Ishikawa (cell line): ENCODE results near the gene PIEZO2.

ENCODE experiments used
- CEBPB ChIP-seq: IDR thresholded peaks from 2 replicates; pipeline ENCODE4 v1.6.1; 2012
- CREB1 ChIP-seq: IDR thresholded peaks from 2 replicates; pipeline ENCODE4 v1.6.1; 2012; ENCODE audit warnings: low read depth
- EGR1 ChIP-seq: IDR thresholded peaks from 2 replicates; pipeline ENCODE4 v1.6.1; 2012
- EP300 ChIP-seq: IDR thresholded peaks from 2 replicates; pipeline ENCODE4 v1.6.1; 2012; ENCODE audit warnings: borderline replicate concordance
- FOXM1 ChIP-seq: IDR thresholded peaks from 2 replicates; pipeline ENCODE4 v1.6.1; 2012; ENCODE audit warnings: low read depth, borderline replicate concordance
- NFIC ChIP-seq: IDR thresholded peaks from 2 replicates; pipeline ENCODE4 v1.6.1; 2012
- RAD21 ChIP-seq: IDR thresholded peaks from 2 replicates; pipeline ENCODE4 v1.6.1; 2012; ENCODE audit warnings: low read depth
- TAF1 ChIP-seq: IDR thresholded peaks from 2 replicates; pipeline ENCODE4 v1.6.1; 2012; ENCODE audit warnings: low read depth, mild to moderate bottlenecking
- TCF12 ChIP-seq: IDR thresholded peaks from 2 replicates; pipeline ENCODE4 v1.6.1; 2012; ENCODE audit warnings: low read depth
- TEAD4 ChIP-seq: IDR thresholded peaks from 2 replicates; pipeline ENCODE4 v1.6.1; 2012
- YY1 ChIP-seq: IDR thresholded peaks from 2 replicates; pipeline ENCODE4 v1.6.1; 2012; ENCODE audit warnings: low read depth
- ZBTB7A ChIP-seq: IDR thresholded peaks from 2 replicates; pipeline ENCODE4 v1.6.1; 2012; ENCODE audit warnings: low read depth
- TF ChIP-seq, protein P1 (sequence below): IDR thresholded peaks from 2 replicates; pipeline ENCODE4 v1.6.1; 2012; ENCODE audit warnings: low read depth, mild to moderate bottlenecking
- TF ChIP-seq, protein P2 (sequence below): IDR thresholded peaks from 2 replicates; pipeline ENCODE4 v1.6.1; 2012
- TF ChIP-seq, protein P3 (sequence below): IDR thresholded peaks from 2 replicates; pipeline ENCODE4 v1.6.1; 2012

PIEZO2 gene

DNA sequence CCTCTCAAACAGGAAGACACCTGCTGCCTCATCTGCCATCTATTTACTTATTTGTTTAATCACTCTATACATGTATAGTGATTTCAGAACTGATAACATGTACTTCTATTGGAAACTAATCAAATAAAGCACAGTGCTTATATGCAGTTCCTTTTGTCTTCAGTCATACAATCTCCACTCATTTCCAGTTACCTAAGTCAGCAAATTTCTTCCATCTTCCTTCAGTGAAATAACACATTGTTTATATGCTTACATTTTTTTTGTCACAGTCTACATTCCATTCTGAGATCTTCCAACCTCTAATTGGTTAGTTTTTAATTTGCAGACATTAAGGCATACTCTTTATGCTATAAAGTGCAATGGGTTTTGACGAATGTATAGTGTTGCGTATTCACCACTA, 323.0 kb downstream of the PIEZO2 start:
- TF ChIP-seq CEBPB (no peak), NFIC (no peak), TEAD4 (no peak), CREB1 (no peak), YY1 (no peak), EP300 (no peak), ZBTB7A (no peak), TAF1 (no peak), FOXM1 (no peak)
- TF ChIP-seq, protein P1, sequence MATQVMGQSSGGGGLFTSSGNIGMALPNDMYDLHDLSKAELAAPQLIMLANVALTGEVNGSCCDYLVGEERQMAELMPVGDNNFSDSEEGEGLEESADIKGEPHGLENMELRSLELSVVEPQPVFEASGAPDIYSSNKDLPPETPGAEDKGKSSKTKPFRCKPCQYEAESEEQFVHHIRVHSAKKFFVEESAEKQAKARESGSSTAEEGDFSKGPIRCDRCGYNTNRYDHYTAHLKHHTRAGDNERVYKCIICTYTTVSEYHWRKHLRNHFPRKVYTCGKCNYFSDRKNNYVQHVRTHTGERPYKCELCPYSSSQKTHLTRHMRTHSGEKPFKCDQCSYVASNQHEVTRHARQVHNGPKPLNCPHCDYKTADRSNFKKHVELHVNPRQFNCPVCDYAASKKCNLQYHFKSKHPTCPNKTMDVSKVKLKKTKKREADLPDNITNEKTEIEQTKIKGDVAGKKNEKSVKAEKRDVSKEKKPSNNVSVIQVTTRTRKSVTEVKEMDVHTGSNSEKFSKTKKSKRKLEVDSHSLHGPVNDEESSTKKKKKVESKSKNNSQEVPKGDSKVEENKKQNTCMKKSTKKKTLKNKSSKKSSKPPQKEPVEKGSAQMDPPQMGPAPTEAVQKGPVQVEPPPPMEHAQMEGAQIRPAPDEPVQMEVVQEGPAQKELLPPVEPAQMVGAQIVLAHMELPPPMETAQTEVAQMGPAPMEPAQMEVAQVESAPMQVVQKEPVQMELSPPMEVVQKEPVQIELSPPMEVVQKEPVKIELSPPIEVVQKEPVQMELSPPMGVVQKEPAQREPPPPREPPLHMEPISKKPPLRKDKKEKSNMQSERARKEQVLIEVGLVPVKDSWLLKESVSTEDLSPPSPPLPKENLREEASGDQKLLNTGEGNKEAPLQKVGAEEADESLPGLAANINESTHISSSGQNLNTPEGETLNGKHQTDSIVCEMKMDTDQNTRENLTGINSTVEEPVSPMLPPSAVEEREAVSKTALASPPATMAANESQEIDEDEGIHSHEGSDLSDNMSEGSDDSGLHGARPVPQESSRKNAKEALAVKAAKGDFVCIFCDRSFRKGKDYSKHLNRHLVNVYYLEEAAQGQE = no peak
- TF ChIP-seq, protein P2, sequence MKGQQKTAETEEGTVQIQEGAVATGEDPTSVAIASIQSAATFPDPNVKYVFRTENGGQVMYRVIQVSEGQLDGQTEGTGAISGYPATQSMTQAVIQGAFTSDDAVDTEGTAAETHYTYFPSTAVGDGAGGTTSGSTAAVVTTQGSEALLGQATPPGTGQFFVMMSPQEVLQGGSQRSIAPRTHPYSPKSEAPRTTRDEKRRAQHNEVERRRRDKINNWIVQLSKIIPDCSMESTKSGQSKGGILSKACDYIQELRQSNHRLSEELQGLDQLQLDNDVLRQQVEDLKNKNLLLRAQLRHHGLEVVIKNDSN = no peak
- TF ChIP-seq, protein P3, sequence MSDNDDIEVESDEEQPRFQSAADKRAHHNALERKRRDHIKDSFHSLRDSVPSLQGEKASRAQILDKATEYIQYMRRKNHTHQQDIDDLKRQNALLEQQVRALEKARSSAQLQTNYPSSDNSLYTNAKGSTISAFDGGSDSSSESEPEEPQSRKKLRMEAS = no peak

DNA sequence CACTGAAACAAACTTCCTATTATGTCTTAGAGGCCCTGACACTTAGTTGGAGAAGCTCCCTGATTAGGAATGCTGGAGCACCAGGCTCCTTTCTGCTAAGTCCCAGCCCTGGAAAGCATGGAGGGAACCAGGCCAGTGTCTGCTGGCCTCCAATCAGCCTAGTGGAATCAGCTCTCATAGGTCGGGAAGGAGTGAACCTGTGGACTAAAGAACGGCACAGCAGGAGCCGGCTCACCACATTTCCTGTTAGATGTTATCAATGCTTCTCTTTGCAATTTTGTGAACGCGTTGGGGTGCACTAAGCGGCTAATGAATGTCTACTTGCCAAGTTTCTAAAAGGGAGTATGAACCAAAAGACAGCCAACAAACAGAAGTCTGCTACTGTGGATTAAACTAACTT, 326.9 kb downstream of the PIEZO2 start:
- no peak for TF ChIP-seq RAD21
- no peak for TF ChIP-seq TCF12

DNA sequence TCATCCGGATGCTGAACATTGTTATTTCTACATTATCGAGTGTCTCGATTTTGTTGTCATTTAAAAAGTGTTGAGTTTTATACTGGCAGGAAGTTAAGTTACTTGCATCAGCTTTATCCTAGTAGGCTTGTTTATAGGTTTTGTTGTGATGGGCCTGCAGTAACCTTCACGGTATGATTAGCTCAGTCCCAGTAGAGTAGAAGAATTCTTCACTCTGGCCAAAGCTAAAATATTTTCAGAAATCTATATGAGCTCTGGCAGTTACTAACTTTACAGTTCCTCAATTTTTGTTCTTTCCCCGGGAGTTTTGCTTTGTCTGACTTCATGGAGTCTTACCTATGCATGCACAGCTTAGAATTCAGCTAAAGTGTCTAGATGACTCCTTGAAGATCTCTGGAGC, 328.7 kb downstream of the PIEZO2 start:
- TF ChIP-seq, protein P1 = no peak
- TF ChIP-seq FOXM1 = no peak

DNA sequence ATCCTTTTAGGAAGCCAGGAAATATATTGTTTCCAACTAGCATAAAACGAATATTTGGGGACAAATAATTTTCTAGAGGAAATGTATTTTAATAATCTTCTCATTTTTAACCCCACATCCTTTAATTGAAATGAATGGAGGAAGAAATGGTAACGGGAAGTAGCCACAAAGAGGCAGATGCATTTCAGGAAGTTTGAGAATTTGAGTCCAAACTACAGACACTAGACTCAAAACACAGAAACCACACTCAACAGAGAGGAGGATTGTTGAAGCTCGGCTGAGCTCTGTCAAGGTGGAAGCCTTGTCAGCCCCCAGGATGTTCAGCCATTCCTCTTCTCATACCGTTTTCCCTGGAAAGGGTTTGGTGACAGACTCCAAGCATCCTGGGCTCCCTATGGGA, 335.0 kb downstream of the PIEZO2 start:
- TF ChIP-seq TAF1 = no peak
- TF ChIP-seq, protein P2 = no peak
- no peak for TF ChIP-seq FOXM1
- no peak for TF ChIP-seq EP300
- TF ChIP-seq, protein P1 = no peak
- no peak for TF ChIP-seq NFIC
- TF ChIP-seq TCF12 = no peak
- no peak for TF ChIP-seq TEAD4
- TF ChIP-seq CREB1 = no peak
- TF ChIP-seq, protein P3 = no peak
- no peak for TF ChIP-seq YY1
- TF ChIP-seq ZBTB7A = no peak
- TF ChIP-seq CEBPB = no peak
- no peak for TF ChIP-seq EGR1
- no peak for TF ChIP-seq RAD21

DNA sequence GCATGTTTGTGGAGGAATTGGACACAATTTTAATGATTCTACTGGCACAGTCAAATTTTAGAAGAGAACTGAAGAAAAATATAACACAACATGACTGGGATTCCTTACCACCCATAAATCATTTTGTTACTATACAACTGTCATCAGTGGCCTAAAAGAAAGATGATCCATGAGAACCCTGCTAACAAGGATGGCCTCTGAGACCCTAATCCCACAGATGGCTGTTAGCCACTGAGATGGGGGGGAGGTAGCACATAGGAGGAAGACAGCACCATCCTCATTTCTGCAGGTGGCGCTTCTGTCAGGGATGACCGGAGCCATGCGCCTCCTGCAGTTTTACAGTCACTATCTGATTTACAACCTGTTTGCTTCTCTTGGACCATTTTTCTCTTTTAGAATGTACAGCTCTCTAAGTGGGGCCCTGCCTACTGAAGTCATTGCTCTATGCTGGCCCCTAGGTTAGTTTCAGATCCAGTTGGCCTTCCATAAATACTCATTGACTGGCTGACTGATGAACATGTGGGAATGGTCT, 343.7 kb downstream of the PIEZO2 start:
- TF ChIP-seq CREB1 (no peak), EGR1 (no peak)

DNA sequence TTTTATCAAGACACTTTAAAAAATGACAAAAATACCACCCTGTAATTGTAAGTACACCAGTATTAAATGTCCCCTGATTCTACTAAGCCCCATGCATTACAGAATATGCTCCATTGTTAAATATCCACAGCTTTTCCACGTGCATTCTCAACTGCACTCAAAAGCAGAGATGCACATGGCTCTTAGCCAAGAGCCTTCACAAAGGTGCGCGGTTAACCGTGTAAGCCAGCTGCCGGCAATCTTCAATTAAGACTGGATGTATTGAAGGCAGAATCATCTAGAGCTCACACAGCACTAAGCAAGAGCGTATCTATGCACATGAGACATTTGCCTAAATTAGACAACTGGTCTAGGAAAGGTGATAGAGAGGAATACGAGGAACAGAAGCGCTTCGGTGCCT, 345.2 kb downstream of the PIEZO2 start:
- TF ChIP-seq CREB1 (no peak), TEAD4 (no peak), TAF1 (no peak), NFIC (no peak), FOXM1 (no peak), EP300 (no peak), RAD21 (no peak)
- TF ChIP-seq, protein P2 = no peak
- TF ChIP-seq, protein P1 = no peak
- TF ChIP-seq, protein P3 = no peak
